Measurements from ENCODE around the gene TESK1.

DNA sequence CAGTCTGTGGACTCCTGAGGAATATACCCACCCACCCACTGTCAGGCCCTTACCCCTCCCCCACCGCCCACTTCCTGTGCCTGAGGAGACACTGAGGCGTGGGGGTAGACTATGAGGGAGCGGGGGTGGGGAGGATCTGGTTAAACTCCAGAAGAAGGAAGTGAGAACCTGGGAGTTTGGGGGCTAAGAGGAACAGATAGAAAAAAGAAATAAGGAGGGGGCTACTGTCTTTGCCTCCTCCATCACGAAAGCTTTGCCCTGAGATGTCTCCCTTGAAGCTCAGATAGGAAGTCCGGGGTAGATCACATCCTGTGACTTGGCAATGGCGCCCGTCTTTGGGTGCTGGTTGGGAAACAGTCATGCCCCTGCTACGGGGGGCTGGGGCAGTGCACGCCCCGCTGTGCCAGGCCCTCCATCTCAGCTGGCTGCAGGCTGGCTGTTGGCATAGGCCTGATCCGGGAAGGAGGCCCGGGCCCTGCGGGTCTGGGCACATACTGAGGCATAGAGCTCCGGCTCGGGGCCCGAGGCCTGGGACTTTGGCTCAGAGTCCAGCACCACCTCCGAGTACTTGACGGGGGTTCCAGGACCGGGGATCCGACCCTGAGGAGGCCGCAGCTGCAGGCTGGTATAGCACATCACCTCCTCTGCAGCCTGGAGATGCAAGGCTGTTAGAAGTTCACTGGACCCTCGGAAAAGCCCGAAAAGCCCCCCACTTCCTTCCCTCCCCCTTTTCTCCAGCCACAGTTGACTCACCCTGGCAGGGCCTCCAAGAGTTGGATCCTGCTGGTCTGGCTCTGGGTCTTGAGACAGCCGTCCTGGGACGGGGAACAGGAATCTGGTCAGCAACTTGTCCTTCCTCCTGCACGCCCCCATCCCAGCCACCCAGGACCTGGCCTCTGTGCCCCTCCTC lies 44.6 kb downstream of the TESK1 start:
- TF ChIP-seq EZH2 (IDR thresholded peaks at IDR 0.05; ENCODE audit: borderline replicate concordance, low read depth, low read length, poor library complexity, severe bottlenecking) = no peak
- TF ChIP-seq, protein P1, sequence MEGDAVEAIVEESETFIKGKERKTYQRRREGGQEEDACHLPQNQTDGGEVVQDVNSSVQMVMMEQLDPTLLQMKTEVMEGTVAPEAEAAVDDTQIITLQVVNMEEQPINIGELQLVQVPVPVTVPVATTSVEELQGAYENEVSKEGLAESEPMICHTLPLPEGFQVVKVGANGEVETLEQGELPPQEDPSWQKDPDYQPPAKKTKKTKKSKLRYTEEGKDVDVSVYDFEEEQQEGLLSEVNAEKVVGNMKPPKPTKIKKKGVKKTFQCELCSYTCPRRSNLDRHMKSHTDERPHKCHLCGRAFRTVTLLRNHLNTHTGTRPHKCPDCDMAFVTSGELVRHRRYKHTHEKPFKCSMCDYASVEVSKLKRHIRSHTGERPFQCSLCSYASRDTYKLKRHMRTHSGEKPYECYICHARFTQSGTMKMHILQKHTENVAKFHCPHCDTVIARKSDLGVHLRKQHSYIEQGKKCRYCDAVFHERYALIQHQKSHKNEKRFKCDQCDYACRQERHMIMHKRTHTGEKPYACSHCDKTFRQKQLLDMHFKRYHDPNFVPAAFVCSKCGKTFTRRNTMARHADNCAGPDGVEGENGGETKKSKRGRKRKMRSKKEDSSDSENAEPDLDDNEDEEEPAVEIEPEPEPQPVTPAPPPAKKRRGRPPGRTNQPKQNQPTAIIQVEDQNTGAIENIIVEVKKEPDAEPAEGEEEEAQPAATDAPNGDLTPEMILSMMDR (conservative IDR thresholded peaks at IDR 0.05; ENCODE audit: low read depth, low read length) = no peak
